Stimulated activated naive CD4-positive, alpha-beta T cell treated with Interleukin-2 at 50 U/mL for 16 hours (primary cell): ENCODE data around the gene PDS5A.
"Not testable (repeated sequence)": the region's sequence is repeated elsewhere in the genome, so short reads cannot be mapped to it uniquely, and the experiment has no call there.

Source experiments
- DNase-seq: peaks from one replicate; lab custom pipeline; 2025; lab: John Stamatoyannopoulos, UW

Gene PDS5A

GRCh38 chr4:39961311-39961877 is 16.3 kb downstream of the PDS5A start:
- DNase-seq: no peak

GRCh38 chr4:39950861-39951481 is 26.7 kb downstream of the PDS5A start:
- DNase-seq: no peak

- DNase-seq: no peak
Observed at GRCh38 chr4:39947963-39948362, 29.7 kb downstream of the PDS5A start.

DNA sequence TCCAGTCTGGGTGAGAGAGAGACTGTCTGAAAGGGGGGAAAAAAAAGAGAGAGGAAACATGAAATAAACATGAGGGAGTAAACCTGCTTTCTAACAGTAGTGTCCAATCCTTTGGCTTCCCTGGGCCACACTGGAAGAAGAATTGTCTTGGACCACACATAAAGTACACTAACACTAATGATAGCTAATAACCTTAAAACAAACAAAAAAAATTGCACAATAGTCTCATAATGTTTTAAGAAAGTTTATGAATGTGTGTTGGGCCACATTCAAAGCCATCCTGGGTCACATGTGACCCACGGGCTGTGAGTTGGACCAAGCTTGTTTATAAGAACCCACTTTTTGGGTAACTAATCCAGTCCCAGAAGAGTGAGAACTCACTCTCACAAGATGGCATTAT is 30.3 kb downstream of the PDS5A start:
- DNase-seq: no peak

GRCh38 chr4:39944245-39944644 is 33.5 kb downstream of the PDS5A start:
- not testable (repeated sequence) for DNase-seq

GRCh38 chr4:39942507-39942906 is 35.2 kb downstream of the PDS5A start:
- DNase-seq: no peak

DNA sequence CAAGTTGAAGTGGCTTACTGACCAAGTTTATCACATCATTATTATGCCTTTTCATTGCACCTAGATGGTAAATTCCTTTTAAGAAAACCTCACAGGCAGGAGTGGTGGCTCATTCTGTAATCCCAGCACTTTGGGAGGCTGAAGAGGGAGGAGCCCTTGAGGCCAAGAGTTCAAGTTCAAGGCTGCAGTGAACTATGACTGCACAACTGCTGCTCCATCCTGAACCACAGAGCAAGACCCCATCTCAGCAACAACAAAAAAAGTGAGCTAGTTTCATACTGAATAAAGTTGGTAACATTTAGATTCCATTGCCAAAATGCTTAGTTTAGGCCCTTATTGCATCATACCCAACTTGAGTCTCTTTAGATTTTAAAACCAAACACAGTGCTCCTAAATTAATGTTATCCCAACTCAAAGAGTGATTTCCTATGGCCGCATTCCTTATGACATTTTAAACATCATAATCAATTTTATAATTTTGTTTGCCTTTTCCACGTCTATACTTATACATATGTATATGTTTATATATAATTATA is 36.0 kb downstream of the PDS5A start:
- no peak for DNase-seq

- DNase-seq: no peak
Observed at GRCh38 chr4:39937683-39938268, 39.9 kb downstream of the PDS5A start.

- DNase-seq: no peak
Observed at GRCh38 chr4:39936565-39937418, 40.9 kb downstream of the PDS5A start.

DNA sequence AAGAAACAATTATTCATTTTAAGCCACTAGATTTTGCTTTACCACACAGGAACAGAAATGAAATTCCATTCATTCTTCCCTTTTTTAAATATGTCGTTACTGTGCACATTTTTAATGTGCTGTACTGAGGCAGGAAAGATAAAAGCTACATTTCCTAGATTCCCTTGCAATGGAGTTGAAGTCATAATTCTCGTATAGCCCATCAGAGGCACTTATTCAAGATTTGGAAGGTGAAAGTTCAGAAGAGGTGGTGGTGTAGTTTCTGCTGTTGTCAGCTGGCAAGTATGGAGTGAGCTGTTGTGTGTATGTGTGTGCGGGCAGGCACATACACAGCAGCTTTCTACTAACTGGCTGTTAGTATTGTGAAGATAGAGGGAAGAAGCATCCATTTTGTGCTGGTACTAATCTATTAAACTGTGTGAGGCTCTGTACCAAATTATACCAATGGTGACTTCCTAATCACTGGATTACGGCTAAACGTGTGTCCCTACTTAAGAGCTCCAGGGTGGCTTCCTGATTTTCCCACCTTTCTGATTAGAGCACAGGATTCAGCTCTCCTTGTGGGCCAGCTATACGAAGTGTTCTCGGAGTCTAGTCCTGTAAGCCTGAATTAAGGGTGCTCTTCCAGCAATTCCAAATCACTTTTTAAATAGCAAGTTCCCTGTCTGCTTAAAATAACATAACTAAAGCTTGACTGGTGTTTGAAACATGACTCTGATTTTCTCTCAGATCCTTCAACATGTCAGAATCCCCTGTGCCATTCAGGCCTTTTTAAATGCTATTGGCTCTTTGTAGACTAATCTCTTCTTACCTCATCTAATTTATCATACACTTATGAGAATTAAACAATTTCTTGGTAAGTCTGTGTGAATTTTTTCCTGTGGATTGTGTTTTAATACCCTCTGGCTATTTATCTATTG is 43.8 kb downstream of the PDS5A start:
- DNase-seq: no peak

- DNase-seq: no peak
Observed at GRCh38 chr4:39932776-39933402, 44.8 kb downstream of the PDS5A start.

DNA sequence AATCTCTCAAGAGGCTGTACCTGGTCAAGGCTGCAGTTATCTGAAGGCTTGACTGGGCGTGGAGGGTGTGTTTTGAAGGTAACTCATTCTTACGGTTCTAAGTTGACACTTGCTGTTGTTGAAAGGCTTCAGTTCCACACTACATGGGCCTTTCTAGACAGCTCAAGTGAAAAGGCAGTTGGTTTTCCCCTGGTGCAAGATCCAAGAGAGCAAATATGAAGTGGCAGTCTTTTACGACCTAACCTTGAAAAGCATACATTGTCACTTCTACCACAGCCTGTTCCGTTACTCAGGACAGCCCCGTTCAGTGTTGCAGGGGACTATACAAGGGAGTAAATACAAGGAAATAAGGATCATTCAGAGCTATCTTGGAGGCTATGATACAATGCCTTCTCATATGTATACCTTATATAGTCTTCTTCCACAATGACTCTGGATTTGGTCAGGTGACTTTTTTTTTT is 46.2 kb downstream of the PDS5A start:
- DNase-seq: no peak

DNA sequence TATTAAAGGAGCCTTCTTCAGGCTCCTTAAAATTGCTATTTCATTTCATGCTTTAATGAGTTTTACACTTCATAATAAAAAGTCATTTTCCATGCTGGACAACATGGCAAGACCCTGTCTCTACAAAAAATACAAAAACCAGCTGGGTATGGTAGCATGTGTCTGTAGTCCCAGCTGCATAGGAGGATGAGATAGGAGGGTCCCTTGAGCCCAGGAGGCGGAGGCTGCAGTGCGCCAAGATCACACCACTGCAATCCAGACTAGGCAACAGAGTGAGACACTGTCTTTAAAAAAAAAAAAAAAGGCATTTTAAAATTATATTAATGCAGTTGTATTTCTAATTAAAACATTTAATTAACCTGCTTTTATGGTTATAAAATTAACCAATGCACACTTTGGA is 49.2 kb downstream of the PDS5A start:
- no peak for DNase-seq

GRCh38 chr4:39924014-39924413 is 53.7 kb downstream of the PDS5A start:
- DNase-seq: no peak

GRCh38 chr4:39922399-39922798 is 55.3 kb downstream of the PDS5A start:
- DNase-seq: no peak

GRCh38 chr4:39913471-39913870 is 64.2 kb downstream of the PDS5A start:
- DNase-seq: no peak

- DNase-seq: no peak
Observed at GRCh38 chr4:39910064-39910463, 67.6 kb downstream of the PDS5A start.

DNA sequence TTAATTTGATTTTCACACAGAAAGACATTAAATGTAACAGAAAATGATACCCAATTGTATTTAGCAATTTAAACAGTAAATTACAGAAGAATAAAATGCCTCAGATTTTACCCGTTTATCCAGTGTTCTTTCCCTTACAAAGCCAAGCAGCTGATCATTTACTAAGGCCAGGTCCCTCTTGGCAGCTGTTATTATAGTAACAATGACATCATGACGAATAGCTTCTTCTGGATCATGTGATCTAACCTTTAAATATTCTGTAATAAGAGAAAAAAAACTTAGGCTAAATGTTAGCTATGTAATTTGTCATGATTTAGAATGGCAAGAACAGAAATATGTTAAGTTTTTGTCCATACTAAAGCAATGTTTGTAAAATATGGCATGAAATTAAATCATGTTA is 69.4 kb downstream of the PDS5A start:
- DNase-seq: no peak

DNA sequence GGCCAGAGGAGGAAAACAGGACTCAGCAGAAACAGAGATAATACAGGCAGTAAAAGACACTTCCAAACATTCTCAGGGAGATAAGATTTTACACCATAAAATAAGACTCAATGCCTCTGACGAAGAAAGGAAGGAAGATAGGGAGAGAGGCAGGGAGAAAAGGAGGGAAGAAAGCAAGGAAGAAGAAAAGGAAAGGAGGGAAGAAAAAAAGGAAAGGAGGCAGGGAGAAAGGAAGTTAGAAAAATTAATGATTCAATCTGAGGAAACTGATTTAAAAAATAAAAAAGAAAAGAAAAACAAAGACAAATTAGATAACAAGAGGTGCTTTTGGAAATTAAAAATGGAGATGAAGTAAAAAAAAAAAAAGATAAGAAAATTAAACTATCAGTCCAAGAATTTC is 72.1 kb downstream of the PDS5A start:
- DNase-seq: no peak

DNA sequence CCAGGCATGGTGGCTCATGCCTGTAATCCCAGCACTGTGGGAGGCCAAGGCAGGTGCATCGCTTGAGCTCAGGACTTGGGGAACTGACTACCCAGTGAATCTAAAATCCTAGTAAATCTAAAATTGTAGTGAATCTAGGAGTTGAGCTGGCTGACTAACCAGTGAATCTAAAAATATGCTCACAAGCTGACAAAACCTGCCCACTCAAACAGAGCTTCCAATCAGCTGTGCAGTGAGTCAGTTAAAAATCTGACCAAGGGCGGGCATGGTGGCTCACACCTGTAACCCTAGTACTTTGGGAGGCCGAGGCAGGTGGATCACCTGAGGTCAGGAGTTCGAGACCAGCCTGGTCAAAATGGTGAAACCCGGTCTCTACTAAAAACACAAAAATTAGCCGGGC is 72.7 kb downstream of the PDS5A start:
- DNase-seq: not testable (repeated sequence)

DNA sequence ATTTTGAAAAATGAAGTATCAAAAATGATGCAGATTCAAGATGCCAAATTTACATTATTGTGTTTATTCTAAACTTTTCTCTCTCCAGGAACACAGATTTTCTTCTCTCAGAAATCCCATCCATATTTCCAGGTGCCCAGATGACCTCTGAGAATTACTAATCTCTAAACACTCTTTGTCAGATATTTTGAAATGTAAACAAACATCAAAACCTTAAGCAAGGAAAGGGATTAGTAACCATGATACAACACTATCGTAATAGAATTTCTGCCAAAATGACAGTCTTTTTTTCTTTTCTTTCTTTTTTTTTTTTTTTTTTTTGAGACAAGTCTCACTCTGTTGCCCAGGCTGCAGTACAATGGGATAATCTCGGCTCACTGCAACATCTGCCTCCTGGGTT is 76.7 kb downstream of the PDS5A start:
- DNase-seq: no peak
